GM18867 (cell line): ENCODE measurements around the gene SCAND1.

ENCODE experiments used
- ATAC-seq: cut with Tn5 transposase; IDR thresholded peaks from one replicate; pipeline ENCODE4 v1.9.1; 2021; ENCODE audit warnings: mild to moderate bottlenecking, moderate library complexity; ENCODE audit not compliant: unreplicated experiment

SCAND1 gene

DNA sequence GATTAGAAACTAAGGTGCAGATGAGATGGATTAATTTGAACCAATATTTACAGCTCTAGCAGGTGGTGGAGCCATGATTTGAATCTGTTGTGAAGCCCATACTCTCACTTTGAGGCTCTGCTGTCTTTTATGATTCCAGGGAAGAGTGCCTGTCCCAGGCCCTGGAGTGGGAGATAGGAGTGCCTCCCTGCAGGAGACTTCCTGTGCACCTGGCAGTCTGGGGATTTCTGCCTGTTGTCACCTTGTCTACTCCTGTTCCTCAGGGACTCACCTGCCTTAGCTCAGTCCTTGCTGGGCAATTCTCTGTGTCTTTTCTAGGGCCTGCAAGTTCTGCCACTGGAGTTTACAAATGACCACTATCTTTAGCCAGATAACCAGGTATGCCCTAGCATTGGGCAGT lies 46.3 kb downstream of the SCAND1 start:
- no peak for ATAC-seq

DNA sequence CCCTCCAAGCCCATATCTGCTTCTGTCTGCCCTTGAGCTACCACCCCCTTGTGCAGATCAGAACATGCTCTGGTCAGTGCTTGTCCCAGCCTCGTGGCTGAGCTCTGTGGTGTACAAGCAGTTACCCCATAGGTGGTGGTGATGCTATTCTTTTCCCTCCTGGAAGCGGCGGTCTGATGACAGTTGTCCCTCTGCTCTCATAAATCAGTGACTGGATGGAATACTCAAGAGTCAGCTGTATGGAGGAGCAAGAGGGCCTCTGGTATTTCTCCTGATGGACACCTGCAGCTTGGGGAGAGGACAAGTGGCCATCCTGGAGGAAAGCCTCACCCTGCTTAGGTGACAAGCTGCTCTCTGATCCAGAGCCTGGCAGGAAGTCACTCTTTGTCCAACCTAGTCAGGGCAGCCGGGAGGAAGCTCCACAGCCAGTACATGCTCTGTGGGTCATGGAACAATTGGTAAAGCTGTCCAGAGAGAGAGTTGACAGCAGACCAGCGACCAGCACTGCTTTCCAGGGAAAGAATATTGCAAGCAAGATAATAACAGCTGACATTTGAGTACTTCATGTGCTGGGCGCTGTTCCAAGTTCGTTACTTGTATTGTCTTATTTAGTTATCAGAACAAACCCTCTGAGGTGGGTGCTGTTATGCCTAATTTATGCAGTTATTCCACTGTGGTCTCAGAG lies 47.1 kb downstream of the SCAND1 start:
- no peak for ATAC-seq

DNA sequence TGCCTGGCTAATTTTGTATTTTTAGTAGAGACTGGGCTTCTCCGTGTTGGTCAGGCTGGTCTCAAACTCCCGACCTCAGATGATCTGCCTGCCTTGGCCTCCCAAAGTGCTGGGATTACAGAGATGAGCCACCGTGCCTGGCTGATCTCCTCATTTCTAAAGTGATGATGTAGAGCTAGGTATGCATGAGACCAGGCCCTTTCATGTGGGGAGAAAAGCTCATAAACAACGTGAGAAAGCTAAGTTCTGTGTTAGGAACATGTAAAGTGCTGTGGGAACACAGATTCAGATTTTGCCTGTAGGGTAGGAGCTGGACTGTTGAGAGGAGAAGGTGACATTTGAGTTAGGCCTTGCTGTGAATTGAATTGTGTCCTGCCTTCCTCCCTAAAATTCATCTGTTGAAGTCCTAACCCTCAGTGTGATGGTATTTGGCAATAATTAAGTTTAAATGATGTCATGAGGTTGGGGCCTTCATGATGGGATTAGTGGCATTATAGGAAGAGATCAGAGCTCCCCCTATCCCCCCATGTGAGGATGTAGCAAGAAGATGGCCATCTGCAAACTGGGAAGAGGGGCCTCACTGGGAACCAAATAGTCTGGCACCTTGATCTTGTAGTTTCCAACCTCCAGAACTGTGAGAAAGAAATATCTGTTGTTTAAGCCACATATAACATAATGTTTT lies 49.2 kb downstream of the SCAND1 start:
- no peak for ATAC-seq

DNA sequence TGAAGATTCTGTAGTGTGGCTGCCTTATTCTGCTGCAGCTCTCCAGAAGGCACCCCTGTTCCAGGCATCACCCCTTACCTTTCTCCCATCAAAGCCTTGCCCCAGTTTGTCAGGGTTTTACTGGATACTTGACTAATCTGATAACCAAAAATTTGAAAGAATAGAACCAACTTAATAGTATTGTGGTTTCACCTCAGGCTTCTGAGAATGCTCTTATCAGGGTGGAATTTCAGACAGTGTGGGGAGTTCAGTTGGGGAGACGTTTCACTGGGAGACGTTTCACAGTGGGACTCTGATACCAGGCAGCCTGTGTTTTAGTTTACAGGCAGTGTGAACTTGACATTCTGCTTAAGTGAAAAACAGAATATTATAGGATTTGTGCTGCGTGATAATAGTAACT lies 50.5 kb downstream of the SCAND1 start:
- ATAC-seq: no peak
